Measurements from ENCODE around the gene FOXP4. TPM values are rescaled to one million over a fixed set of nuclear protein-coding genes. Genes with fewer than 3 reads are reported as not detected.

Gene FOXP4
- total RNA-seq, 1 experiment from 2014 or later = 1.6 TPM

GRCh38 chr6:41589223-41589622 is 43.0 kb downstream of the FOXP4 start:
- no peak for DNase-seq (ENCODE audit: low read depth)
- in situ Hi-C loops (cut with HindIII; ENCODE audit: low pct_unique_long_range_greater_than_20kb, low sequenced_read_pairs) = no loop called here

- DNase-seq (ENCODE audit: low read depth) = no peak
- in situ Hi-C loops (cut with HindIII; ENCODE audit: low pct_unique_long_range_greater_than_20kb, low sequenced_read_pairs) = no loop called here
Observed at GRCh38 chr6:41589636-41590622, 43.7 kb downstream of the FOXP4 start.

GRCh38 chr6:41591122-41591521 is 44.9 kb downstream of the FOXP4 start:
- in situ Hi-C loops (cut with HindIII; ENCODE audit: low pct_unique_long_range_greater_than_20kb, low sequenced_read_pairs) = no loop called here
- DNase-seq (ENCODE audit: low read depth) = no peak

- in situ Hi-C loops (cut with HindIII; ENCODE audit: low pct_unique_long_range_greater_than_20kb, low sequenced_read_pairs) = no loop called here
- DNase-seq (ENCODE audit: low read depth) = peak; percentile 65
Observed at GRCh38 chr6:41591859-41592502, 45.8 kb downstream of the FOXP4 start.

GRCh38 chr6:41593406-41593805 is 47.2 kb downstream of the FOXP4 start:
- no peak for DNase-seq (ENCODE audit: low read depth)
- in situ Hi-C loops (cut with HindIII; ENCODE audit: low pct_unique_long_range_greater_than_20kb, low sequenced_read_pairs) = no loop called here

- in situ Hi-C loops (cut with HindIII; ENCODE audit: low pct_unique_long_range_greater_than_20kb, low sequenced_read_pairs) = no loop called here
- no peak for DNase-seq (ENCODE audit: low read depth)
Observed at GRCh38 chr6:41593839-41594238, 47.7 kb downstream of the FOXP4 start.

GRCh38 chr6:41594326-41594725 is 48.1 kb downstream of the FOXP4 start:
- in situ Hi-C loops (cut with HindIII; ENCODE audit: low pct_unique_long_range_greater_than_20kb, low sequenced_read_pairs) = no loop called here
- DNase-seq (ENCODE audit: low read depth) = no peak

GRCh38 chr6:41594766-41595165 is 48.6 kb downstream of the FOXP4 start:
- DNase-seq (ENCODE audit: low read depth) = no peak
- in situ Hi-C loops (cut with HindIII; ENCODE audit: low pct_unique_long_range_greater_than_20kb, low sequenced_read_pairs) = no loop called here

- no peak for DNase-seq (ENCODE audit: low read depth)
- in situ Hi-C loops (cut with HindIII; ENCODE audit: low pct_unique_long_range_greater_than_20kb, low sequenced_read_pairs) = no loop called here
Observed at GRCh38 chr6:41595166-41595565, 49.0 kb downstream of the FOXP4 start.

- no peak for DNase-seq (ENCODE audit: low read depth)
- in situ Hi-C loops (cut with HindIII; ENCODE audit: low pct_unique_long_range_greater_than_20kb, low sequenced_read_pairs) = no loop called here
Observed at GRCh38 chr6:41596096-41596685, 50.0 kb downstream of the FOXP4 start.

GRCh38 chr6:41596807-41597206 is 50.6 kb downstream of the FOXP4 start:
- DNase-seq (ENCODE audit: low read depth) = no peak
- in situ Hi-C loops (cut with HindIII; ENCODE audit: low pct_unique_long_range_greater_than_20kb, low sequenced_read_pairs) = no loop called here

- no peak for DNase-seq (ENCODE audit: low read depth)
- in situ Hi-C loops (cut with HindIII; ENCODE audit: low pct_unique_long_range_greater_than_20kb, low sequenced_read_pairs) = no loop called here
Observed at GRCh38 chr6:41597246-41598000, 51.2 kb downstream of the FOXP4 start.

GRCh38 chr6:41598670-41599014 is 52.5 kb downstream of the FOXP4 start:
- in situ Hi-C loops (cut with HindIII; ENCODE audit: low pct_unique_long_range_greater_than_20kb, low sequenced_read_pairs) = no loop called here
- no peak for DNase-seq (ENCODE audit: low read depth)

- in situ Hi-C loops (cut with HindIII; ENCODE audit: low pct_unique_long_range_greater_than_20kb, low sequenced_read_pairs) = no loop called here
- no peak for DNase-seq (ENCODE audit: low read depth)
Observed at GRCh38 chr6:41599015-41599851, 53.1 kb downstream of the FOXP4 start.

GRCh38 chr6:41599852-41600445 is 53.8 kb downstream of the FOXP4 start:
- in situ Hi-C loops (cut with HindIII; ENCODE audit: low pct_unique_long_range_greater_than_20kb, low sequenced_read_pairs) = no loop called here
- no peak for DNase-seq (ENCODE audit: low read depth)

GRCh38 chr6:41600499-41601247 is 54.5 kb downstream of the FOXP4 start:
- DNase-seq (ENCODE audit: low read depth) = no peak
- in situ Hi-C loops (cut with HindIII; ENCODE audit: low pct_unique_long_range_greater_than_20kb, low sequenced_read_pairs) = no loop called here

- DNase-seq (ENCODE audit: low read depth) = no peak
- in situ Hi-C loops (cut with HindIII; ENCODE audit: low pct_unique_long_range_greater_than_20kb, low sequenced_read_pairs) = no loop called here
Observed at GRCh38 chr6:41601248-41601549, 55.0 kb downstream of the FOXP4 start.

All from Caki2 (cell line).